GM18526 (cell line): ENCODE measurements around the gene GDPD4.

Source experiments
- POLR2A ChIP-seq: IDR thresholded peaks from 3 replicates; pipeline ENCODE4 v1.6.1; 2011; ENCODE audit not compliant: insufficient read length; ENCODE audit errors: extremely low read depth

GDPD4 gene, protein sequence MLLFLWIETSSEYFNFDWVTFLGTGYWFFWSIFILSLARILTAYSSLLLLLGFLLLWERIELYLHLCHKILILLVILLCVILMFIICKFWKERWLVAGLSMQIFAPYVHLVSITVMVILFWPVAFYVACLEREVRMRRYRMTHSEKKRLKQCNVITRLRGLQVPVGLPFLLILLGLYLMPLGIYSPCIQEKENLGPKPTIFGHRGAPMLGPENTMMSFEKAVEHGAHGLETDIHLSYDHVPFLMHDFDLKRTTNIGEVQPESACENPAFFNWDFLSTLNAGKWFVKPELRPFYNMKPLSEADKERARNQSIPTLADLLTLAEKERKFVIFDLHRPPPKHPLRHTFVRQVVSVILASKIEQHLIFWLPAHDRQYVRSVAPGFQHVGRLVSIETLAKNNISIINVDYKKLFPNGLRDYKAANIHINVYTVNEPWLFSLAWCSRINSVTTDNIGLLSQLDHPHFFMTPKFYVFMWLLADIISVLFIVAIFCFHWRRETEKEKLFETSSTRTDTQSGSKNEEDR

GRCh38 chr11:77301510-77301909, at the start of gene GDPD4:
TSS of gene GDPD4 (minus strand) at chr11:77301686. CDS start at chr11:77285137, 16,549 bp downstream.
- TF ChIP-seq POLR2A, result no peak

DNA sequence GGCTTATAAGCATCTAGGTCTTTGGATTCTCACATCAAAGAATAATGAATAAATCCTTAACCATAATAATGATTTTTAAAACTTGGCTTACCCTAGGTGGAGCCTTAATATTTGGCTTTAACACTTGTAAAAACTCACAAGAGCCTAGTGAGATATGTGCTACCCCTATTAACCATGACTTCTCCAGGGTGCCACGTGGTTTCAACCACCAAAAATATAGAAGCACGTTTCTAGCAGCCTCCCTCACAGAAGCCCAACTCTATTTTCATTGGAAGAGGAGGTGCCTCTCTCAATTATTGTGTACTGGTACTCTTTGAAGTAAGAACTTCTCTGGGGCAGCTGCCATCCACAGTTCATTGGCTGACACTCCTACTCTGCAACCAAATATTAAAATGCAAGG, 46.5 kb upstream of the GDPD4 start:
- no peak for TF ChIP-seq POLR2A

DNA sequence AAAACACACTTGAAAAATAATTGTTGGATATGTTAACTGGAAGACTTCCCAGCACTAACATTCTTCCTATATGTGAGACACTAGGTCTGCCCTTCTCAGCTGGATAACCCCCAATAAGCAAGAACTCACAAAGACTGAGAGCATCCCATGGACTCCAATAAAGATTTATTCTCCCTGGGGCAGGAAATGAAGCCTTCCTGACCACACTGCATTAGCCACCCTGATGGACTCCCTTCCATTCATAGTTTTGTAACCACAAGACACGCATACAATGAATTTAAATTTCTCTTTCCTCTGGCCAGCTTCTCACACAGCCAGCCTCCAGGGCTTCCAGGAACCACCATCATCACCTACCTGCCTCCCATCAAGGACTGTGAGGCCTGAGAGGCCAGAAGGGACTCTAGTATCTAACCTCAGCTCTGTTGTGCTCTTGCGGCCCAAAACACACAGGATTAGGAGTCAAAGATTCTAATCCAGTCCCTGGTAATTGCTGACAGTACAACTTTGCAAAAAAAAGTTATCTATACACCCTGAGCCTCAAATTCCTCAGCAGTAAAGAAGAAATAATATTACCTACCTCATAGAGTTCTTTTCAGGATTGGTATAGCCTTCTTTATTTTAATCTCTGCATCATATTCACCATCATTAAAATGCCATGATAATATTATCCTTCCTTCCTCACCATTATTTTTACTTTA, 45.6 kb upstream of the GDPD4 start:
- TF ChIP-seq POLR2A, result no peak

GRCh38 chr11:77345621-77346020, 44.1 kb upstream of the GDPD4 start:
- no peak for TF ChIP-seq POLR2A

GRCh38 chr11:77340501-77340900, 39.0 kb upstream of the GDPD4 start:
- no peak for TF ChIP-seq POLR2A

DNA sequence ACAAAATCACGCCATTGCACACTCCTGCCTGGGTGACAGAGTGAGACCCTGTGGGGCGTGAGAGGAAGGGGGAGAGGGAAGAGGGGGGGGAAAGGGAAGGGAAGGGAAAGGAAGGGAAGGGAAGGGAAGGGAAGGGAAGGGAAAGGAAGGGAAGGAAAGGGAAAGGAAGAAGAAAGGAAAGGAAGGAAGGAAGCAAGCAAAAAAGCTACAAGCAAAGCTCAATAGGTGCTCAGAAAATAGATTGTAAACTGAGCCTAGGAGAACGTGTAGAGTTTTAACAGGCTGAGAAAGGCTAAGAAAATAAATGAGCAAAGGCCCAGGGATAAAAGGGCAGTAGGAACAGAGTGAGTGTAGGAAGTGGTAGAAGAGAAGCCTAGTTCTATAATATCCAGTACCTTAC, 30.8 kb upstream of the GDPD4 start:
- TF ChIP-seq POLR2A, result no peak

DNA sequence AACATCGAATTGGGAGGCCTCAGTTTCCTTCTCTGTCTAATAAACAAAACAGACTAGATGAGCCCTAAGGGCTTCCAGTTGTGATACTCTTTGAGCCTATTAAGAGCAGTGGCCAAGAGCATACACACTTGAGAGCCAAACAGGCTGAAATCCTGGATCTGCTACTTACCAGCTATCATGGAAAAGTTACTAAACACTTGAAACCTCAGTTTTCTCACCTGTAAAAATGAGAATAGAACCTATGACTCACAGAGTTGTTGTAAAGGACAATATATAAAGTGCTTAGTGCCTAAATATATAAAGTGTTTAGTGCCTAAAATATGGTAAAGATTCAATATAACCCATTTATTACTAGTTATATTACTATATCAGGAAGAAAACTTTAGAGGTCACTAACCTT, 23.7 kb upstream of the GDPD4 start:
- TF ChIP-seq POLR2A, result no peak

- TF ChIP-seq POLR2A, result no peak
Measured at GRCh38 chr11:77324508-77324907, 23.0 kb upstream of the GDPD4 start.

GRCh38 chr11:77322926-77323590, 21.6 kb upstream of the GDPD4 start:
- no peak for TF ChIP-seq POLR2A

- TF ChIP-seq POLR2A, result no peak
Measured at GRCh38 chr11:77322506-77322905, 21.0 kb upstream of the GDPD4 start.

- no peak for TF ChIP-seq POLR2A
Measured at GRCh38 chr11:77320351-77320750, 18.9 kb upstream of the GDPD4 start.

DNA sequence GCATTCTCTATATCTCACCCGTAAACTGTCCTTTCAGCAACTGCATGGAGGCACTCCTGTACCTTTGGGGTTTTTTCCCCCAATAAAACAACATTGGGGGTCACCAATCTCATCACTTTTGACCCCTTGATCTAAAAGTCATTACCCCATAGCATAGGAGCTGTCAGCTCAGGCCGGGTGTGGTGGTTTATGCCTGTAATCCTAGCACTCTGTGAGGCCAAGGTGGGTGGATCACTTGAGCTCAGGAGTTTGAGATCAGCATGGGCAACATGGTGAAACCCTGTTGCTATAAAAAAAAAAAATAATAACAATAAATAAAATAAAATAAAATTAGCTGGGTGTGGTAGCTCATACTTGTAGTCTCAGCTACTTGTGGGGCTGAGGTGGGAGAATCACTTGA, 17.1 kb upstream of the GDPD4 start:
- no peak for TF ChIP-seq POLR2A

DNA sequence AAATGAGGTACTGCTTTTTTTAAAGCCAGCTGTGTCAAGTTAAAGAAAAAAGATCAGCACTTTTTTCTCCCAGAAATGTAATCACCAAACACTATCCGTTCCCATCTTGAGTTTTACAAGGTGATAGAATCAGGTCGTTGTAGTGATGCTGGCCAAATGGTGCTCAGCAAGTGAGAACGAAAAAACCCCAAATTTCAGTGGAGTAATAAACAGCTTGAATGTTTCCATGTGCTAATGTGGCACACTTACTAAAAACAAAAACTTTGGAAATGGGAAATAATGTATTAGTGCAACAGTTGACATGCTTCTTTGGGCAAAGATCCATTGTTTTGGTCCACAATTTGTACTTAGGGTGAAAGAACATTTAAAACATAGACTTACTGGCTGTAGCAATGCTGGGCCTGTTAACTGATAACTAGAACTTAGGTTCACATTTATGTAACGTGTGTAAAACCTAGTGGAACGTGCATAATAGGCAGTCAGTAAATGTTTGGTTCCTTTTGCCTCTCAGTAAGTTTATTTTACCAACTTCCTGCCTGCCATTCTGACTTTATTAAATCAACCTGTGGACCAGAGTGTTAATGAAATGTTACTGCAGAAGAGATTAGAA, 15.4 kb upstream of the GDPD4 start:
- no peak for TF ChIP-seq POLR2A

DNA sequence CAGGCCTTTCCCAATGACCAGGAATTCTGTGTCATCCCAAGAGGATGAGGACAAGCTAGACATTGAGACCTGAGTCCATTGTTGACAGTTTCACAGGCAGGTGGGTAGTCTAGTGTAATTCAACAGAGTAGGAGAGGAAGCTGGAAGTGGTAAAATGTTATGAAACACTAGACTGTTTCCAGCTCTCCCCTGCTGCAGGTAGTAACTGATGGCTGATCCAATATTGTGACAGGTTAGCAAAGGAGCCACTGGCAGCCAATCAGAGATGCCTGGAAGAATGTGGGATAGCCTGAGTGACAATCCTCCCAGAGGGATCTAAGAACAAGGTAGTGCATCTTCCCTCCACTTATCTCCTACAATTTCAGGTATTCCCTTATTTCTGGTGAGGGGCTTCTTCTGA, 10.6 kb upstream of the GDPD4 start:
- no peak for TF ChIP-seq POLR2A

DNA sequence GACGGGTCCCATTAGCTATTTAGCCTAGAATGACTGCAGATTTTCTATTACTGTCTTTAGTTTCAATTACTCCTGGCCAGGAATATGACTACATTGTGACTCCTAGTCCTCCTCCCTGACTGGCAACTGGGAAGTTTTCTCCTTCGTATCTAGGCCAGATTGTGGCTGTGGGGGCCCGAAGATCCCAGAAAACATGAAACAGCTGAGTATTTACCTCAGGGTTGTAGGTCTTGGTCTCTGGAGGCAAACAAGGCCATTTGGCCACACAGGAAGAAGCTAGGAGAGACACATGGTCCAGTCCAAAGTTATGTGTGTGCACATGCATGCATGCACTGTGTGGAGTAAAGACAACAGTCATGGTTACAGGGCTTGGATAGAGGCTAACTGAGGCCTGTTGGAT, 10.2 kb upstream of the GDPD4 start:
- no peak for TF ChIP-seq POLR2A
